Ascending aorta (tissue), 2 donors: ENCODE data around the gene GSDME. TPM values are rescaled to one million over a fixed set of nuclear protein-coding genes. Genes with fewer than 3 reads are reported as not detected.

Experiments
- DNase-seq, 2 donors: peaks; one replicate each; pipeline ENCODE4 v3.0.0-alpha.2; 2019; ENCODE audit warnings: low spot score in 2 of 2
- H3K27ac ChIP-seq, 2 donors: fragments of 200-600 bp; sonication (generic); one replicate each; pipeline ENCODE4 v1.5.1; 2016 to 2017; ENCODE audit warnings: mild to moderate bottlenecking in 1 of 2
- H3K27me3 ChIP-seq: fragments of 200-600 bp; sonication (generic); one replicate; pipeline ENCODE4 v1.5.1; 2017
- H3K36me3 ChIP-seq, 2 donors: fragments of 200-600 bp; sonication (generic); one replicate each; pipeline ENCODE4 v1.5.1; 2016
- H3K4me1 ChIP-seq, 2 donors: fragments of 200-600 bp; sonication (generic); one replicate each; pipeline ENCODE4 v1.5.1; 2016 to 2017; ENCODE audit warnings: mild to moderate bottlenecking in 1 of 2
- H3K4me3 ChIP-seq, 2 donors: fragments of 200-600 bp; sonication (generic); one replicate each; pipeline ENCODE4 v1.5.1; 2016 to 2017; ENCODE audit warnings: mild to moderate bottlenecking in 1 of 2
- H3K9me3 ChIP-seq, 2 donors: fragments of 200-600 bp; sonication (generic); one replicate each; pipeline ENCODE4 v1.5.1; 2016
- intact Hi-C: fragments of 100-400 bp; cut with DNase I; formaldehyde crosslinking; loops from one replicate; pipeline ENCODE4 v1.15.1; 2023
- total RNA-seq: library from RNA; depleted of rRNA; stranded (reverse); fragments of >200 nt; gene quantifications from one replicate; pipeline ENCODE4 v1.1.0, GENCODE V29; 2016
- TF ChIP-seq, protein P1 (sequence below), 3 experiments: fragments of 200-600 bp in 2 of 3; fragments of 450-650 bp in 1 of 3; sonication (generic) in 2 of 3; IDR thresholded peaks; one replicate each; pipeline ENCODE4 v1.5.1; 2016 to 2019; ENCODE audit warnings: antibody characterized with exemption in 3 of 3, mild to moderate bottlenecking in 1 of 3, moderate library complexity in 1 of 3

Gene GSDME
- total RNA-seq, 1 donor from 2014 or later, result 14.9 TPM

DNA sequence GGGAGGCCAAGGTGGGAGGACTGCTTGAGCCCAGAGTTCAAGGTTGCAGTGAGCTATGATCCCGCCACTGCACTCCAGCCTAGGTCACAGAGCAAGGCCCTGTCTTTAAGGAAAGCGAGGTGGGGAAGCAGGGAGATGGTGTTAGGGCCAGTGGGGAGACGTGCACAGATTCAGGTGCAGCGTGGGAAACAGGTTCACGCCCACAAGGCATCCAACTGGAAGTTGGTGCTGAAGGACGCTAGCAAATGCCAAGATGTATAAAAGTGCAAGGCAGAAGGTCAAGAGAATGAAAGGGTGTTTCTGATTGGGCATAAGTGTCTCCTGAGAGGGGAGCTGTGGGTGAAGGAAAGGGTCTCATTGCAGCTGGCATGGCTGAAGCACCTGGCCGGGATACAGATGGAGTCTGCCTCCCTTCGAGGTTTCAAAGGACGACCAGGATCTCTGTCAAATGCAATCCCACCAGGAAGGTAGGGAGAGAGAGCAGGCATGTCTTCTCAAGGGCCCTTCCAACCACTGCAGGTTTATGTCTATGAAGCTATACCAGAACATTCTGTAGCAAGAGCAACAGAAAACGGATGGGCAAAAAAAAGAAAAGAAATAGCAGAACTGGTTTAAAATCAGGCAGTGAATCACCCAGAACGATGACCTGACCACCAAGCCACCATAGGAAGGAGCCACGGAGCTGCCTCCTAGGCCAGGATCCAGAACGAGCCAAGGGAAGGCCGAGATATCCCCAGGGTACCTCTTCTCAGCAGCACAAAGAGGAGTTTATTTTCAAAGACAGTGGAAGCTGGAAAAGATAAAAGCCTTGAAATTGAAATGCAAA lies 43.2 kb downstream of the GSDME start:
- TF ChIP-seq, protein P1, sequence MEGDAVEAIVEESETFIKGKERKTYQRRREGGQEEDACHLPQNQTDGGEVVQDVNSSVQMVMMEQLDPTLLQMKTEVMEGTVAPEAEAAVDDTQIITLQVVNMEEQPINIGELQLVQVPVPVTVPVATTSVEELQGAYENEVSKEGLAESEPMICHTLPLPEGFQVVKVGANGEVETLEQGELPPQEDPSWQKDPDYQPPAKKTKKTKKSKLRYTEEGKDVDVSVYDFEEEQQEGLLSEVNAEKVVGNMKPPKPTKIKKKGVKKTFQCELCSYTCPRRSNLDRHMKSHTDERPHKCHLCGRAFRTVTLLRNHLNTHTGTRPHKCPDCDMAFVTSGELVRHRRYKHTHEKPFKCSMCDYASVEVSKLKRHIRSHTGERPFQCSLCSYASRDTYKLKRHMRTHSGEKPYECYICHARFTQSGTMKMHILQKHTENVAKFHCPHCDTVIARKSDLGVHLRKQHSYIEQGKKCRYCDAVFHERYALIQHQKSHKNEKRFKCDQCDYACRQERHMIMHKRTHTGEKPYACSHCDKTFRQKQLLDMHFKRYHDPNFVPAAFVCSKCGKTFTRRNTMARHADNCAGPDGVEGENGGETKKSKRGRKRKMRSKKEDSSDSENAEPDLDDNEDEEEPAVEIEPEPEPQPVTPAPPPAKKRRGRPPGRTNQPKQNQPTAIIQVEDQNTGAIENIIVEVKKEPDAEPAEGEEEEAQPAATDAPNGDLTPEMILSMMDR (IDR thresholded peaks at IDR 0.05), result no peak
- Histone ChIP-seq H3K9me3 (no peaks in the 10 kb centered on the region), H3K4me3 (no peak overlapping the region), H3K4me1 (no peaks in the 10 kb centered on the region), H3K27ac (no peak overlapping the region), H3K36me3 (peaks cover 0 to 32% of the 10 kb centered on the region in 2 donors), H3K27me3 (no peaks in the 10 kb centered on the region)
- no peak for DNase-seq
- intact Hi-C loops, result no loop called here

DNA sequence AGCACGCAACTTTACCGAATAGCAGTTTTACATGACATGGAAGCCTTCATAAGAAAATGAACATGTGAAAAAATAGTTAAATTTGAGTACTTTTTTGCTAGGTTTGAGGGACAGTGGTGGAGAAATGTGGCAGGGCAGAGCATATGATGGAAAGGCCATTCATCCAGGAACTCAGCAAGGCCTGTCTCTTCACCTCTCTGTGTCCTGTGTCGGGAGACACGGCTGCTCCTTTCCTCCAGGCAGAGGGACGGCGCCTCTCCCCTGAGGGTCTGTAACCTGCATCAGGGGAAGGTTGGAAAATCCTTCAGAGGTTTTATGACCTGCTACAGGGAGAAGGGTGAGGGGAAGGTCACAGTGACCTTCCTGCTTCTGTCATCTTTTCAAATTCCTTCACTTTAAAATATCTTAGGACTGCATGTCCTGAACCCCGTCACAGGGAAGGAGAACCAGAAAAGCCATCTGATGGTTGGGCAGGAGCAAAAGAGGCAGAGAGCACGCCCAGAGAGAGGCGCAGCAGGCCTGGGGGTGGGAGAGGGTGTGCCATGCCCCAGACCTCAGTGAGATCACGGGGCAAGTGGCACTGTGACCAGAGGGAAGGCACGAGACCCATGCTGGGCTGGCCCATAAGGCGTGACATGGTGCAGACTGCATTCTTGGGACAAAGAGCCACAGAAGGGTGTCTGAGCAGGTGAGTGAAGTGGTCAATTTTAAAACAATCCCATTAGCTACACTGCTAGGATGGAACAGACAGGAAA lies 44.0 kb downstream of the GSDME start:
- intact Hi-C loops, result no loop called here
- Histone ChIP-seq H3K27me3 (no peaks in the 10 kb centered on the region), H3K4me1 (no peaks in the 10 kb centered on the region), H3K36me3 (peaks cover 0 to 28% of the 10 kb centered on the region in 2 donors), H3K27ac (no peak overlapping the region), H3K4me3 (no peak overlapping the region), H3K9me3 (no peaks in the 10 kb centered on the region)
- no peak for DNase-seq
- TF ChIP-seq, protein P1 (IDR thresholded peaks at IDR 0.05), result no peak

GRCh38 chr7:24709585-24710360 lies 47.5 kb downstream of the GSDME start:
- Histone ChIP-seq H3K27me3 (no peaks in the 10 kb centered on the region), H3K36me3 (peaks cover 0 to 13% of the 10 kb centered on the region in 2 donors), H3K9me3 (no peaks in the 10 kb centered on the region), H3K27ac (no peak overlapping the region), H3K4me1 (no peaks in the 10 kb centered on the region), H3K4me3 (no peak overlapping the region)
- TF ChIP-seq, protein P1 (IDR thresholded peaks at IDR 0.05), result no peak
- intact Hi-C loops, result no loop called here
- no peak for DNase-seq

DNA sequence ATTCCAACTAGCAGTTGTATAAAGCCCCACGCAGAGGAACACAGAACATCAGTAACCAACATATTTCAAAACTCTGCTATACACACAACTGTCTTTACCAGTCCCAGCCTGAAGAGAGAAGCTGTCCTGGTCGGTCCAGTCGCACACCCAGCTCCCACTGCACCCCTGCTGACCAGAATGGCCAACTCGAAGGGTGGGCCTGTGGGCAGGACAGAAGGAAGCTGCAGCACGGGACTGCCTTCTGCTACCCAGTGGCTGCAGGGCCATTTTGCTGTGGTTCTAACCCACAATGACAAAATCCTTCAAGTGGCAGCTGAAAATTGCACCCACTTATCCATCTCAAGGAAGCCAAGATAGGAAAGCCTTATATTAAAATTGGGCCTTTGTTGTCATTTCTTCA lies 48.2 kb downstream of the GSDME start:
- no peak for DNase-seq
- Histone ChIP-seq H3K4me3 (no peak overlapping the region), H3K36me3 (peaks cover 0 to 10% of the 10 kb centered on the region in 2 donors), H3K27ac (no peak overlapping the region), H3K4me1 (no peaks in the 10 kb centered on the region), H3K27me3 (no peaks in the 10 kb centered on the region), H3K9me3 (no peaks in the 10 kb centered on the region)
- intact Hi-C loops, result no loop called here
- TF ChIP-seq, protein P1 (IDR thresholded peaks at IDR 0.05), result no peak

- Histone ChIP-seq H3K9me3 (no peaks in the 10 kb centered on the region), H3K36me3 (peaks cover 0 to 7% of the 10 kb centered on the region in 2 donors), H3K27me3 (no peaks in the 10 kb centered on the region), H3K4me3 (no peak overlapping the region), H3K27ac (no peak overlapping the region), H3K4me1 (peaks cover 3 to 6% of the 10 kb centered on the region in 2 donors)
- TF ChIP-seq, protein P1 (IDR thresholded peaks at IDR 0.05), result no peak
- DNase-seq, result no peak
- intact Hi-C loops, result no loop called here
These were observed 49.2 kb downstream of the GSDME start for GRCh38 chr7:24707988-24708615.
